ENCODE results near the gene CD52. TPM values are rescaled to one million over a fixed set of nuclear protein-coding genes. Genes with fewer than 3 reads are reported as not detected.

The CD52 gene, protein sequence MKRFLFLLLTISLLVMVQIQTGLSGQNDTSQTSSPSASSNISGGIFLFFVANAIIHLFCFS
- 1,000 to 10,000 TPM; 1,078 to 1,088 TPM for total RNA-seq

DNA sequence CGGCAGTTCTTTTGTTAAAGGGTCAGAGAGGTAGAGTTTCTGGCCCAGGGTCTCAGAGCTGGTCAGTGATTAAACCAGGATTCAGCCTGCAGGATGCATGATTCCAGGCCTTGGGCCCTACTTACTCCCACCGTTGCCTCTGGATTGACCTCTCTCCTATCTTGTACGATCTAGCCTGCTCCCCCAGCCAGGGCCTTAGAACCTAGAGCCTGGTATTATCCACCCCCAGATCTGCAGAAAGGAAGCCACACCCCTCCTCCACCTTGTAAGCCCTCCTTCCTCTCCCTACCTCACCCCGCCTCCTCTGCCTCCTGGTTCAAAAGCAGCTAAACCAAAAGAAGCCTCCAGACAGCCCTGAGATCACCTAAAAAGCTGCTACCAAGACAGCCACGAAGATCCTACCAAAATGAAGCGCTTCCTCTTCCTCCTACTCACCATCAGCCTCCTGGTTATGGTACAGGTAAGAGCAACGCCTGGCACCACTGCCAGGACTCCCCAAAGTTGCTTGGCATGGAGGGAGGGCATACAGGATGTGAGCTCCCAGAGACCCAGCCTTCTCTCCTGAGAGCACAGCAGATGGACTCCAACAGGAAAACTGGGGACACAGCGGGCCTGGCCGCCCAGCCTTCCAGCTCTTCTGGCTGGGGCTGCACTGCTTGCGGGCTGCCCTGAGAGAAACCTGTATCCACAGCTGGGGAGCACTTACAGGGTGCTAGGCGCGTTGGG, at the start of gene CD52:
TSS of gene CD52 (plus strand) at position 347 of the 726 bp plus-strand sequence. CDS start at position 407, 60 bp downstream.
- POLR2A ChIA-PET = interaction anchor here (0.6 to 24.2 kb wide), 12 partner anchors 9 to 1904 kb away, joined by 3 to 1079 read pairs (median 6); partner anchors contain the start of genes SH3BGRL3 and UBXN11
- no peaks in the 10 kb centered on the region for H3K9me3 Mint-ChIP-seq
- ATAC-seq (ENCODE audit: low read depth) (peak; percentile 75), DNase-seq (peak; percentile 65)
- no peaks in the 10 kb centered on the region for H3K27me3 Mint-ChIP-seq
- H3K4me3 Mint-ChIP-seq = peak within 1 kb of the TSS; percentile 94
- H3K4me1 Mint-ChIP-seq = peaks cover 53% of the 10 kb centered on the region
- H3K36me3 Mint-ChIP-seq = peaks cover 39% of the 10 kb centered on the region
- peak within 1 kb of the TSS; percentile 83 for H3K27ac Mint-ChIP-seq

DNA sequence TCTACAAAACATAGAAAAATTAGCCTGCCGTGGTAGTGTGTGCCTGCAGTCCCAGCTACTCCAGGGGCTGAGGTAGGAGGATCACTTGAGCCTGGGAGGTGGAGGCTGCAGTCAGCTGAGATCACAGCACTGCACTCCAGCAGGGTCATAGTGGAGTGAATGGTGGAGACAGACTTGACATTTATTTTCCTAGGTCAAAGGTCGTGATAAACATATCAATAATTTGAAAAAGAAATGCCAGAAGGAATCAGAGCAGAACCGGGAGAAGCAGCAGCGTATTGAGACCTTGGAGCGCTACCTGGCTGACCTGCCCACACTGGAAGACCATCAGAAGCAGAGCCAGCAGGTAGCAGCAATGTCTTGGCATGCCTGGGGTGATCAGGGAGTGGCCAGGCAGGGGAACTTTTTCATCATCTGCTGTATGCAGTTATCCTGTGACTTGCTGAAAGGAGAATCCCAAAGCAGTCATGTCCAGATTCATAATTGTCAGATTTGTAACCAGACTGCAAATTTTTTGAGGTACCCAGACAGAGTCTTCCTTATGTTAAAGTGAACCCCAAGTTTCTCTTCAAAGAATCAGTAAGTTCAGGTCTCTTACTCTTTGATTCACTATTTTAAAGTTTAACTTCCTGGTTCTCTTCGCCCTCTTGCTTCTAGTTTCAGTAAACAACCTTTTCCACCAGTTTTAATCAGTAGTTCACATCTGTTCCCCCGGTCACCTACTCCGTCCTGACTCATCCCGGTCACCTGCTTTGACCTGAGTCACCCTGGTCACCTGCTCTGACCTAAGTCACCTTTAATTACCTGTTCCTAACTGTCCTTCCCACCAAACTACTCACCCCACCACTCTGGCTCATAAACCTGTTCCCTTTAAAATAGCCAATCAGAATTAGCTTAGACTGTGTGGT, 49.2 kb upstream of the CD52 start:
- ATAC-seq (ENCODE audit: low read depth) = no peak
- no peak overlapping the region for H3K27ac Mint-ChIP-seq
- POLR2A ChIA-PET = no interaction called here
- DNase-seq = no peak
- H3K9me3 Mint-ChIP-seq = peaks cover 9% of the 10 kb centered on the region
- no peaks in the 10 kb centered on the region for H3K27me3 Mint-ChIP-seq
- H3K4me1 Mint-ChIP-seq = peaks cover 2% of the 10 kb centered on the region
- no peak overlapping the region for H3K4me3 Mint-ChIP-seq
- peaks cover 65% of the 10 kb centered on the region for H3K36me3 Mint-ChIP-seq

DNA sequence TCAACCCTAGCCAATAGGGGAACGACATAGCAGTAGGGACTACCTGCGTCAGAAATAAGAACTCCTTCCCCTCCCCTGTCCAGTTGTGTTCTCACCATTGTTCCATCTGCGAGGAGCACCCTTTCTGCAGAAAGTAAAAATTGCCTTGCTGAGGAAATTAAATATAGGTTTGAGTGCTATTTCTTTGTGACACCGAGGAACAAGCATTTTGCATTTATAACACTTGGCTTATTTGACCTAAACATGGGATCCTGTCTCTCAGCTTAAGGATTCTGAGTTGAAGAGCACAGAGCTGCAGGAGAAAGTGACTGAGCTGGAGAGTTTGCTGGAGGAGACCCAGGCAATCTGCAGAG, 48.6 kb upstream of the CD52 start:
- H3K27ac Mint-ChIP-seq = no peak overlapping the region
- ATAC-seq (ENCODE audit: low read depth) (no peak), DNase-seq (no peak)
- peaks cover 4% of the 10 kb centered on the region for H3K4me1 Mint-ChIP-seq
- no peak overlapping the region for H3K4me3 Mint-ChIP-seq
- H3K27me3 Mint-ChIP-seq = no peaks in the 10 kb centered on the region
- POLR2A ChIA-PET = interaction anchor here (0.6 kb wide), 1 partner anchor 91 kb away, joined by 3 read pairs; no protein-coding TSS in a partner anchor
- peaks cover 9% of the 10 kb centered on the region for H3K9me3 Mint-ChIP-seq
- H3K36me3 Mint-ChIP-seq = peaks cover 62% of the 10 kb centered on the region

DNA sequence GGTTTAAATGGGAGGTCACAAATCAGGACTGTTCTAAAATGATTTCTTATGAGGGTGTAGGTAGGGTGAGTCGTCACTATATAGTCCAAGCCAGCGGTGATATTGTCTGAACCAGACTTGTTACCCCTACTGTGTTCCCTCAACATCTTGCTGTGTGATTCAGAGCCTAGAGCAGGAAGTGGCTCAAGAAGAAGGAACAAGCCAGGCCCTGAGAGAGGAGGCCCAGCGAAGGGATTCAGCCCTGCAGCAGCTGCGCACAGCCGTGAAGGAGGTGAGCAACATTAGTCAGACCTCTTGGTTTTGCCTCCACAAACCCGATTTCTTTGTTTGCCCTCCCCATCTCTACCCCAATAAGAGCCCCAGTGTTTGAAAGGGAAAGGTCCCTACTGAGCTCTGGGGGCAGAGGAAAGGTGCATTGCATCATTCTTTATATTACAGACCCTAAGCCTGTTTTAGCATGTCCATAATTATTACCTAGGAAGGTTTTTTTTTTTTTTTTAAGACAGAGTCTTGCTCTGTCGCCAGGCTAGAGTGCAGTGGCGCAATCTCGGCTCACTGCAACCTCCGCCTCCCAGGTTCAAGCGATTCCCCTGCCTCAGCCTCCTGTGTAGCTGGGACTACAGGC, 42.8 kb upstream of the CD52 start:
- DNase-seq (no peak), ATAC-seq (ENCODE audit: low read depth) (no peak)
- Mint-ChIP-seq H3K27ac (peak overlapping the region; percentile 60), H3K9me3 (no peaks in the 10 kb centered on the region), H3K4me3 (no peak overlapping the region), H3K36me3 (peaks cover 41% of the 10 kb centered on the region), H3K4me1 (peaks cover 48% of the 10 kb centered on the region), H3K27me3 (no peaks in the 10 kb centered on the region)
- POLR2A ChIA-PET = interaction anchor here (0.9 to 20.6 kb wide), 7 partner anchors 8 to 142 kb away, joined by 3 to 1079 read pairs (median 4); partner anchors contain the start of genes CD52 and UBXN11

DNA sequence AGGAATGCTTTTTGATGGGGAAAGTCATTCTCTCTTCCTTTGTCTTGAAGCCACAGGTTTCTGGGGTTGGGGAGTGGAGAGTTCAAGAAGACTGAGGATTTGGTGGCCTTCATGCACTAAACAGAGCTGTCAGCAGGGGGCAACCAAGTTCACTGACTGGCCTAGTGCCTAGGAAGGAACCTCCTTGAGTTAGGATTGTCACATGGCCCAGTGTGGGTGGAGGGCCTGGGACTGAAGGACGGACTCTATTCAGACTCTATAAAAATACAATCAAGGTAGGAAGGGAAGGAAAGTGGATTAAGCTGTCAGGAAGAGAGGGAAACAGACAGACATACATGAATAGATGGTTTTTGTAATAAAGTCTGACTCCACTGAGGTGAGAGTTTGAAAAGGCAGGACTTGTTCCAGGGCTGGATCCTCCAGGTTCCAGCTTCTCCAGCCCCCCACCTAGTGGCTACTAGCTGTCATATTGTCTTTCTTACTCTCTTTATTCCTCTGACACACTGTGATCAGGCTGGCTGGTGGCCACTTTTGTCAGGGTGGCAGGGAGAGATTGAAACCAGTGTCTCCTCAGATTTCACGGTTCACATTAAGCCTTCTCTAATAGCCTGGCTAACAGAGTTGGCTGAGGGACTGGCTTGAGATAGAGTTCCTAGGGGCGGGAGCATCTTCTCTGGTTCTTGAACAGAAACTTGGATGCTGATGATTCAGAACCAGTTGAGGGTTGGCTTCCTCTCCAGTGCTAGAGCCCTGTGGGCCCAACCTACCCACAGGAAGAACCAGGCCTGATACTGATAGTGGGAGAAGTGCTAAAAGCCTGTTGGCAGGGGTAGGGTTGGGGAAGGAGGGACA, 42.0 kb upstream of the CD52 start:
- Mint-ChIP-seq H3K27me3 (no peaks in the 10 kb centered on the region), H3K4me3 (peak overlapping the region; percentile 70), H3K36me3 (peaks cover 38% of the 10 kb centered on the region), H3K9me3 (no peaks in the 10 kb centered on the region), H3K27ac (peak overlapping the region; percentile 90), H3K4me1 (peaks cover 48% of the 10 kb centered on the region)
- peak; percentile 73 for DNase-seq
- POLR2A ChIA-PET = interaction anchor here (0.7 to 20.6 kb wide), 8 partner anchors 9 to 196 kb away, joined by 3 to 1079 read pairs (median 4); partner anchors contain the start of genes CD52, HMGN2 and UBXN11
- peak; percentile 62 for ATAC-seq (ENCODE audit: low read depth)

DNA sequence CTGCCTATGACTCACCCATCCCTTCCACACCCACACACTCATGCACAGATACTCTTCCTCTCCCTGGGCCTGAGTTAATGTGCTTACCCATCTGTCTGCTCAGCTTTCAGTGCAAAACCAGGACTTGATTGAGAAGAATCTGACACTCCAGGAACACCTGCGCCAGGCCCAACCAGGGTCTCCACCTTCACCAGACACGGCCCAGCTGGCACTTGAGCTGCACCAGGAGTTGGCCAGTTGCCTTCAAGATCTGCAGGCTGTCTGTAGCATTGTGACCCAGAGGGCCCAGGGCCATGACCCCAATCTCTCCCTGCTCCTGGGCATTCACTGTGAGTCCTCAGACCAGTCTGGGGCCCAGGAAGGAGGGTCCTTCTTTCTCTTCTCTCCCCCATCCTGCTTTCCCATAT, 41.3 kb upstream of the CD52 start:
- ATAC-seq (ENCODE audit: low read depth) (no peak), DNase-seq (no peak)
- peak overlapping the region; percentile 90 for H3K27ac Mint-ChIP-seq
- POLR2A ChIA-PET = interaction anchor here (1.3 to 20.6 kb wide), 7 partner anchors 8 to 195 kb away, joined by 3 to 1079 read pairs (median 4); partner anchors contain the start of genes CD52, HMGN2 and UBXN11
- peaks cover 54% of the 10 kb centered on the region for H3K4me1 Mint-ChIP-seq
- no peaks in the 10 kb centered on the region for H3K27me3 Mint-ChIP-seq
- peak overlapping the region; percentile 70 for H3K4me3 Mint-ChIP-seq
- H3K9me3 Mint-ChIP-seq = no peaks in the 10 kb centered on the region
- H3K36me3 Mint-ChIP-seq = peaks cover 39% of the 10 kb centered on the region

DNA sequence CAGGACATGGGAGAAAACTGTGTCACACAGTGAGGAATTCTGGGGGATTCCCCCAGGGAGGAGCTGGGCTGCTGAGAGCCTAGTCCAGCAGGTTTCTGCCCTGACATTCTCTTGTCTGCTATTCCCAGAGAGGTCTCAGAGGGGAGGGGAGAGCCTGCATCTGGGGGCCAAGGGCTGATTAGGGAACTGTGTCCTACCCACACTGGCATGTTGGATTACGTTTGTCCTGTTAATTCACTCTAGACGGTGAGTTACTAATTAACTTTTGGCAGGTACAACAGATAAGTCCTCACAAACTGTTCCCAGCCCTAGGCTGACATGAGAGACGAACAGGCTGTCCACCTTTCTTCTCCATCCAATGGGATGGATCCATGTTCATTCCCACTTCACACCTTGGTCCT, 40.5 kb upstream of the CD52 start:
- peaks cover 58% of the 10 kb centered on the region for H3K4me1 Mint-ChIP-seq
- peak overlapping the region; percentile 91 for H3K27ac Mint-ChIP-seq
- no peaks in the 10 kb centered on the region for H3K9me3 Mint-ChIP-seq
- peak overlapping the region; percentile 70 for H3K4me3 Mint-ChIP-seq
- POLR2A ChIA-PET = interaction anchor here (1.0 to 20.6 kb wide), 5 partner anchors 7 to 123 kb away, joined by 3 to 1079 read pairs (median 13); partner anchors contain the start of genes CD52 and UBXN11
- no peaks in the 10 kb centered on the region for H3K27me3 Mint-ChIP-seq
- peaks cover 36% of the 10 kb centered on the region for H3K36me3 Mint-ChIP-seq
- ATAC-seq (ENCODE audit: low read depth) = no peak
- no peak for DNase-seq

DNA sequence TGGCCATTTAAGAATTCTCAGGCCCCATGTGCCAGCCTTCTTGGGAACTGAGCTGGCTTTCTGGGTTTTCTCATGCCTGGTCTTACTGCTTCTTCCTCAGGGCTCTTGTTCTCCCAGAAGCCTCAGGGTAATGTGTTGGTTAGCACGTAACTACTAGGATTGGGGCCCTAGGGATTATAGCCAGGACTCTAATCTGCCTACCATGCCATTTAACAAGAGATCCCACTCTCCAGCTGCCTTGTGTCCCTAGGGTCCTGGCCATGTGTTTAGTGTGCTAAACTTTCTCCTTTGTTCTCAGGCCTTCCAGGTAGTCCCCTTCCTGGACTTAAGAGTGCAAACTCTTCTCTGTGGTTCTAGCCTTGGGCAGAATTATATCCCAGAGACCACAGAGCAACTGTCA, 40.0 kb upstream of the CD52 start:
- POLR2A ChIA-PET = interaction anchor here (1.0 to 20.6 kb wide), 4 partner anchors 10 to 122 kb away, joined by 3 to 1079 read pairs (median 22); partner anchors contain the start of genes CD52 and UBXN11
- Mint-ChIP-seq H3K36me3 (peaks cover 34% of the 10 kb centered on the region), H3K27ac (peak overlapping the region; percentile 91), H3K4me1 (peaks cover 61% of the 10 kb centered on the region), H3K27me3 (no peaks in the 10 kb centered on the region), H3K4me3 (peak overlapping the region; percentile 7), H3K9me3 (no peaks in the 10 kb centered on the region)
- ATAC-seq (ENCODE audit: low read depth) (no peak), DNase-seq (no peak)

DNA sequence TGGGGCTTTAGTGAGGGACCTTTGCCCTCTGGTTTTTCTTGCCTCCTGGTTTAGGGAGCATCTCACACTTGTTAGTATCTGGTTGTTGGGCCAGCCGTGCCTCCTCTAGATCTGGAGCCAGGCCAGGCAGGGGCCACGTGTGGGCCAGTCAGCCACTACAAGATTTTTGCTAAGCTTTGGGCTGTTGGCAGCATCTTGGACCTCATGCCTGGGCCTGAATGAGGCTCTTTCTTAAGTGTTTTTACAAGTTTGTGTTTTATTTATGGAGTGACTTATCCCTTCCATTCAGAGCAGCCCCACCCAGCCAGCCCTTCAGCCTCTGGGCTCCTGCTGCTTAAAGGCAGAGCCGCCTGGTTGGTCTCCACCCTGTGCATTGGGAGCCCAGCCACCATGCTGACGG, 39.5 kb upstream of the CD52 start:
- Mint-ChIP-seq H3K4me3 (peak overlapping the region; percentile 98), H3K36me3 (peaks cover 31% of the 10 kb centered on the region), H3K27me3 (no peaks in the 10 kb centered on the region), H3K27ac (peak overlapping the region; percentile 91), H3K4me1 (peaks cover 65% of the 10 kb centered on the region), H3K9me3 (no peaks in the 10 kb centered on the region)
- no peak for DNase-seq
- POLR2A ChIA-PET = interaction anchor here (1.0 to 20.6 kb wide), 4 partner anchors 10 to 122 kb away, joined by 3 to 1079 read pairs (median 22); partner anchors contain the start of genes CD52 and UBXN11
- no peak for ATAC-seq (ENCODE audit: low read depth)

DNA sequence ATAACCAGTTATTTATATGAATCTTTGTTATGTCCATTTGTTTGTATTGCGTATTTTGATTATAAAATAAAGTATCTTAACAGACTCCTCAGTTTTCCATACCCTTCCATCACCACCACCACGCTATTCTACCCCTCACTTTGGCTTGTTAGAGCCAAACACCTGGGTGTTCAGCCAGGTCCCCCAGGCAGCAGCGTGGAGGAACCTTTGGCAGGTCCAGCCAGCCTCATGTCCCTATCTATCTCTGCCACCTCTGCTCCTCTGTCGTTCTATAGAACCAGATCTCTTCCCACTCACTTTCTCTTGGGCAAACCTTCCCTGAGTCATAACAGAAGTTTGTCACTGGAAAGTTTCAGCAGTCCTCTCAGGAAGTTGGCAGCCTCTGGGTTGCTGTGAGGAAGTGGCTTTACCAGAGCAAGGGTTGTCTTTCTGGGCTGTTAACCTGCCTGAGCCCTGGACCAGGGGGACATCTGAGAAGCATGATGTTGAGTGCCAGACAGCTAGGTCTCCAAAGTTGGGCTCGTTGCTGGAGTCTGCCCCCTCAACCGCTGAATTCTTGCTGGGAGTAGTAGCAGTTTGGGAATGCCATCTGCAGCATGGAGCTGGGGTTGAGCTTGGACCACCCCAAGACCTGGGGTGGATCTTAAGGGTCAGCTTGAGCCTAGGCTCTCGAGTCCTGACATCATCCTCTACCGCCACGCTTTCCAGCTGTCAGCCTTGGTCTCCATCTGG, 38.9 kb upstream of the CD52 start:
- no peak for ATAC-seq (ENCODE audit: low read depth)
- Mint-ChIP-seq H3K36me3 (peaks cover 34% of the 10 kb centered on the region), H3K27me3 (no peaks in the 10 kb centered on the region), H3K4me1 (peaks cover 70% of the 10 kb centered on the region), H3K4me3 (peak overlapping the region; percentile 98), H3K27ac (peak overlapping the region; percentile 91), H3K9me3 (no peaks in the 10 kb centered on the region)
- DNase-seq = no peak
- POLR2A ChIA-PET = interaction anchor here (0.8 to 20.6 kb wide), 11 partner anchors 11 to 153 kb away, joined by 3 to 1079 read pairs (median 4); partner anchors contain the start of genes CD52, DHDDS and UBXN11

All from activated naive CD8-positive, alpha-beta T cell treated with anti-CD3 and anti-CD28 coated beads, Interleukin-2, amount 10 ng/mL, durations not matched to agents 7 days and 5 days (primary cell).